ENCODE data around the gene C12orf56. TPM values are rescaled to one million over a fixed set of nuclear protein-coding genes. Genes with fewer than 3 reads are reported as not detected.

Gene C12orf56, protein sequence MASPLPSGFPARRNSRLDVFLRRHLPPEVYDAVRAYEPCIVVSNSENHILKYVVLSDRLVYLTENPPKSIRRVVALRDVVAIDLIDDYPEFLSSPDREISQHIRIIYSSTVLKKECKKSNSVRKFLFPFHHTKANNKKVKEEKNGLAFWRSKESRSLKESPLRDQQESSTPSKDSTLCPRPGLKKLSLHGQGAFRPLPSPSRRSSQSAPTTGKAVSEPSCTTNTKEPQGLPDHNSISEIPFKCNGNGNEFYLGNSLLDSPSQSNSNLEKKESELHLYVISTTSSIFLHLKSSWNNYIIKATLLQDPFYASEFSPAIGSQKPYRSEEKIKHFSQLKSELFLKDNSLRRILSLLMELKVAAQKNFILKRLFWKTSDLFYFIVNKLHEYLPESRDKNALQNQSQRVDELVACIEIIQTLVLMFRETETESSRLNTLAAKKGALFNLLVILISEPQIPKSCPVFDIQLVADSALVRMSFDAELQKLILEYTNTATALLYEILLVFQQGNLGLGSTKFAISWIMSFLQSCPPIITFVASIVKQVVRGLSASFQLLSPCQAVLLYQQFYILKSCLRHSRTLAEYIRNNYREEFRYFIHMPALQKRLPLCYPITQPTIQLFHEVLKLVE
- 0.11 and 0.79 TPM in 2 replicates for total RNA-seq

GRCh38 chr12:64390275-64390851 lies at the start of gene C12orf56:
TSS of gene C12orf56 (minus strand) at chr12:64390758. CDS start at chr12:64390565, 193 bp downstream.

DNA sequence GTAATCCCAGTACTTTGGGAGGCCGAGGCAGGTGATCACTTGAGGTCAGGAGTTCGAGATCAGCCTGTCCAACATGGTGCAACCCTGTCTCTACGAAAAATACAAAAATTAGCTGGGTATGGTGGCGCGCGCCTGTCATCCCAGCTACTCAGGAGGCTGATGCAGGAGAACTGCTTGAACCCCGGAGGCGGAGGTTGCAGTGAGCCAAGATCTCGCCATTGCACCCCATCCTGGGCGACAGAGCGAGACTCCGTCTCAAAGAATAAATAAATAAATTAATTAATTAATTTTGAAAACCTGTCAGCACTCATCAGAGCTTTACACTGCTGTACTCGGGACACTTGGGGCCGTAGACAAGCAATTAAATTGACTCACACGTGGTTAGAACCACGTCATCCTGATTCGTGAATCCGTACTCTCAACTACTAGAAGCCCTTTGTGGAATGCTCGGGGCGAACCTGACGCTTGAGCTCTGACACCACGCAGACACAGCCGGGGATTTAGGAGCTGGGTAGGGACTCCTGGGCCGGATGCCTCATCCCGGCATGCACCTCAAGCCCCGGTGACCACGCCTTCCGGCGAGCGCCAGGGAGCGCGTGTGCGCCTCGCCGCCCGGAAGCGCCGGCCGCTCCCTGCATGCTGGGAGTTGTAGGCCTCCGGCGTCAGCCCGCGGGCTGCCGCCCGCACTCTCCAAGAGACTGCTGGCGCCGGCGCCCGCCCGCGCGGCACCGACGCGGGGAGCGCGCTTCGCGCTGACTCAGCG lies 13.3 kb upstream of the C12orf56 start, which contains the start of gene XPOT:
XPOT (plus strand) TSS at position 686 of the 763 bp plus-strand sequence. CDS start 5,644 bp downstream, outside the sequence.

GRCh38 chr12:64222009-64222765 lies 168.4 kb downstream of the C12orf56 start, which contains the start of gene KICS2:
TSS of gene KICS2 (minus strand) at chr12:64222296. CDS start at chr12:64222237, 59 bp downstream.

Small RNA genes within 50 kb of the gene (small RNA-seq; reads per million reads assigned to genes)
- gene RF01210 (0.14 reads per million), gene RNU5A-7P (not detected)

Other genes starting within 250 kb of the C12orf56 start
- gene KICS2, start 168.5 kb downstream of the C12orf56 start, total RNA-seq: 3.9 and 9.7 TPM in 2 replicates
- 47.1 and 78.2 TPM in 2 replicates for gene XPOT, start 13.6 kb upstream of the C12orf56 start, total RNA-seq
- 18.2 and 22.0 TPM in 2 replicates for gene TBK1, start 61.4 kb upstream of the C12orf56 start, total RNA-seq
- gene RASSF3, start 219.7 kb upstream of the C12orf56 start, total RNA-seq: 5.9 and 6.4 TPM in 2 replicates